NCI-H2196 treated with DMSO at 0.1 percent for 48 hours (cell line): ENCODE data around the gene POMC.
"Not testable (repeated sequence)": the region's sequence is repeated elsewhere in the genome, so short reads cannot be mapped to it uniquely, and the experiment has no call there.

ENCODE experiments used
- DNase-seq: peaks from one replicate; lab custom pipeline; 2025; ENCODE audit not compliant: unreplicated experiment; lab: John Stamatoyannopoulos, UW

The POMC gene

GRCh38 chr2:25177211-25177611 lies 8.8 kb upstream of the POMC start:
- no peak for DNase-seq

GRCh38 chr2:25176541-25177181 lies 8.3 kb upstream of the POMC start:
- no peak for DNase-seq

GRCh38 chr2:25176138-25176537 lies 7.8 kb upstream of the POMC start:
- DNase-seq: no peak

- no peak for DNase-seq
Observed at GRCh38 chr2:25174192-25174861, 5.9 kb upstream of the POMC start.

- no peak for DNase-seq
Observed at GRCh38 chr2:25173719-25174118, 5.3 kb upstream of the POMC start.

GRCh38 chr2:25170888-25171287 lies 2.5 kb upstream of the POMC start:
- DNase-seq: no peak

GRCh38 chr2:25169073-25169470 lies 692 bp upstream of the POMC start:
- DNase-seq: no peak

GRCh38 chr2:25165992-25166875 lies 2.1 kb downstream of the POMC start:
- peak; percentile 35 for DNase-seq

GRCh38 chr2:25164561-25164960 lies 3.8 kb downstream of the POMC start:
- DNase-seq: no peak

- not testable (repeated sequence) for DNase-seq
Observed at GRCh38 chr2:25162061-25162460, 6.3 kb downstream of the POMC start.

GRCh38 chr2:25161055-25161781 lies 7.2 kb downstream of the POMC start:
- DNase-seq: no peak

- no peak for DNase-seq
Observed at GRCh38 chr2:25160376-25160775, 8.0 kb downstream of the POMC start.

GRCh38 chr2:25159949-25160348 lies 8.4 kb downstream of the POMC start:
- no peak for DNase-seq

GRCh38 chr2:25158096-25158852 lies 10.1 kb downstream of the POMC start:
- DNase-seq: no peak

- no peak for DNase-seq
Observed at GRCh38 chr2:25155401-25155800, 13.0 kb downstream of the POMC start.

GRCh38 chr2:25151718-25152117 lies 16.7 kb downstream of the POMC start:
- DNase-seq: no peak

GRCh38 chr2:25150993-25151392 lies 17.4 kb downstream of the POMC start:
- not testable (repeated sequence) for DNase-seq

GRCh38 chr2:25149646-25150045 lies 18.7 kb downstream of the POMC start:
- DNase-seq: no peak

- no peak for DNase-seq
Observed at GRCh38 chr2:25146896-25147295, 21.5 kb downstream of the POMC start.

GRCh38 chr2:25145803-25146202 lies 22.6 kb downstream of the POMC start:
- no peak for DNase-seq

GRCh38 chr2:25141120-25141519 lies 27.3 kb downstream of the POMC start:
- no peak for DNase-seq
